HG02970 (cell line): ENCODE results near the gene YEATS4.

ENCODE experiments used
- ATAC-seq: cut with Tn5 transposase; IDR thresholded peaks from one replicate; pipeline ENCODE4 v1.9.1; 2021; ENCODE audit warnings: mild to moderate bottlenecking, moderate library complexity, moderate number of reproducible peaks; ENCODE audit not compliant: unreplicated experiment, low FRiP score

Gene YEATS4

DNA sequence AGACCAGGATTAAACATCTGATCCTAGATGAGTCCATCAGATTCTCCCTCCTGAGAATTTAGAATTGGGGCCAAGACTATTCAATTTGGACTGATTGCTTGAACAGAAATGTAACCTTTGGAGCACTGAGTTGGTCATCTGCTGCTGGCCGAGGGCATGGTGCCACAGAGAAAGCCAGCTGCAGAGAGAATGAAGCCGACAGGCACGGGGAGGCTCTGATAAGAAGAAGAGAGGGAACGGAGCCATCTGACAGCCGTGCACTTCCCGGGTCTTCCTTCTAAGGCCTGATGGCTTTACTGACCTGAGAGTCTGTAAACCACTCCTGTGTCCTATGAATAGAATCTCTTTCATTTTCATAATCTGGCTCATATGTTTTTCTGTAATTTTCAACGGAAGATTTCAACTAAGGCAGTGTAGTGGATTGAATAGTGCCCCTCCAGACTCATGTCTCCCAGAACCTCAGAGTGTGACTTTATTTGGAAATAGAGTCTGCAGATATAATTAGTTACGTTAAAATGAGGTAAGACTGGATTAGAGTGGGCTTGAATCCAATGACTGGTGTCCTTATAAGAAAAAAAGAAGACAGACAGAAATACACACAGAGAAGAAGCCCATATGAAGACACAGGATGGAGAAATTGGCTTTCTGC lies 71.5 kb downstream of the YEATS4 start:
- no peak for ATAC-seq

DNA sequence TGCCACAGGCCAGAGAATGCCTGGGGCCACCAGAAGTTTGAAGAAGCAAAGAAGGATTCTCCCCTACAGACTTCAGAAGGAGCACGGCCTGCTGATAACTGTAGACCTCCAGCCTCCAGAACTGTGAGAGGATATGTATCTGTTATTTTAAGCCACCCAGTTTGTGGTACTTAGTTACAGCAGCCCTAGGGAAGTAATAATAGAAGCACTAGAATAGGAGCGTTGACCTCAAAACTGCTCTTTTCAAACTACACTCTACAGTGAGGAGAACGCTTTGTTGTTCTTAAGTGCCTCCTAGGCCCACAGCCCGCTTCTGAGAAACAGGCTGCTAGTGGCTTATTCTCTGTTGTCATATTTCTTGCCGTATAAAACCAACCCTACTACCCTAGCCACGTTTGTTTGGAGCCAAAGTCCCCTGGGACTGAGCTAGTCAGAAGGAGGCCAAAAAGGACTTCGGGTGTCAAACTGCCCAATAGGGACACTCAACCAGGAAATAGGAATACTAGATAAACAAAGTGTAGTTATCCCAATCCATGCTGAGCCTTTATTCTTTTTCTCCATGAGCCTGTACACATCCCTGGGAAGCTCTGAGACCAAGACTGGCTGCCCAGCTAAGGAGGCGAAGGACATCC lies 72.2 kb downstream of the YEATS4 start:
- no peak for ATAC-seq

DNA sequence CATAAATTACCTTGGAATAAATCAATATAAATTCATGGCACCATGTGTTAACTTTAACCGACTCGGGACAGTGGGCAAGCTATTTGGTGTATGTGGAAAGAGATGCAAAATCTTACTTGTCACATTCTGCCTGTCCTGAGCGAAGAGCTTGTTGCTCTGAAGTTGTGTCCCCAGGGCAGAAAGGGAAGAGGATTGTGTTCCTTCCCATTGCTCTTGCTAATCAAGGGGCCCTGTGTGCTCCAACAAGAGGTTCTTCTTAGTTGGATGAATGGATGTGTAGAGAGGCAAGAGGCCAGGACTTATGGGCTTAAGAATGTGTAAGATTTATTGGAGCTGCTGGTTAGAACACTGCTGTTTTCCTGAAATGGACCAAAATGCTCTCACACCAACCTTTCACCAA lies 74.1 kb downstream of the YEATS4 start:
- no peak for ATAC-seq

DNA sequence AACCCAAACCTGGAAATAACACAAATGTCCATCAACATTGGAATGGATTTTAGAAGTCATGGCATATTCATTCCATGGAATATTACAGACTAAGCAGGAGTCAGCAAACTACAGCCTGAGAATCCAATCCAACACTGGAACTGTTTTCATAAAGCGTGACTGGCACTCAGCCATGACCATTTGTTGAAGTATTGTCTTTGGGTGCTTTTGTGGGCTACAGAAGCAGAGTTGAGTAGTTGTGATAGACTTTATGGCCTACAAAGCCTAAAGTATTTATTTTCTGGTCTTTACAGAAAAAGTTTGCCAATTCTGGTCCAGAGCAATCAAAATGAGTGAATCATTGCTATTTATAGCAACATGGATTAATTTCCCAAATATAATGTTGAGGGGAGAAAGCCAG lies 76.1 kb downstream of the YEATS4 start:
- ATAC-seq = no peak

GRCh38 chr12:69437073-69437472 lies 77.5 kb downstream of the YEATS4 start:
- ATAC-seq = no peak

DNA sequence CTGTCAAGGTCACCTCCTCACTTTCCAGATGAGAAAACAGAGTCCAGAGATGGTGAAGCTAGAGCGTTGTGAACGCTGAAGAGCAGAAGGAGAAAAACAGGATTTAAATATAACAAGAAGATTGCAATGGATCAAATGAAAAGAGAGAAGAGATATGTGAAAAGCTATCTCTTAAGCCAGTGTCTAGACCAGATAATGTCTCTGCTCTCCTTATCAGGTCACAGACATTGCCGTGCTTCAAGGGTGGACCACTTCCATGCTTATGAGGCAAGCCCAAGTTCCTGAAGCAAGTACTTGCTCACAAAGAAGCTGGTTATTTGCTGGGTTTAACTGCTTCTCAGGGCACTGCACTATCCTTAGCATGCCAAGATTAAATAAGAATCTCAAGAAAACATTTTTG lies 79.0 kb downstream of the YEATS4 start:
- ATAC-seq = no peak

DNA sequence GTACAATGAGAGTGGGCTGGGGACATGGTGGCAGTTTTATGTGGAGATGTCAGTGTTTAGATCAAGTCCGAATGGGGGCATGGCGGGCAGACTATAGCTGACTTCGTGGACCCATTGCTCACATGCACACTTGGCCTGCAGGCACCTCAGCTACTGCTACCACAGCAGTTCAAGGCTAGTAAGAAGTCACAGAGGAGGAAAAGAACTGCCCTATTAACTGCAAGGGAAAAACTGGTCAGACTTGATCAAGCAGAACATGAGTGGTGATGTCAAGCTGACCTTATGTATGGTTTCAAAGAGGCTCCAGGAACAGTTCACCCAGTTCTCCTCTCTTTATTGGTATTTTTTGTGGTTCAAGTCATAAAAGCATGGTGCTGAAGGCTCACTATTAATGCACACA lies 80.5 kb downstream of the YEATS4 start:
- no peak for ATAC-seq
